GM21619 (cell line): Measurements from ENCODE around the gene UBL4A.

Experiments used
- ATAC-seq: cut with Tn5 transposase; IDR thresholded peaks from one replicate; pipeline ENCODE4 v1.9.1; 2021; ENCODE audit not compliant: unreplicated experiment

The UBL4A gene

DNA sequence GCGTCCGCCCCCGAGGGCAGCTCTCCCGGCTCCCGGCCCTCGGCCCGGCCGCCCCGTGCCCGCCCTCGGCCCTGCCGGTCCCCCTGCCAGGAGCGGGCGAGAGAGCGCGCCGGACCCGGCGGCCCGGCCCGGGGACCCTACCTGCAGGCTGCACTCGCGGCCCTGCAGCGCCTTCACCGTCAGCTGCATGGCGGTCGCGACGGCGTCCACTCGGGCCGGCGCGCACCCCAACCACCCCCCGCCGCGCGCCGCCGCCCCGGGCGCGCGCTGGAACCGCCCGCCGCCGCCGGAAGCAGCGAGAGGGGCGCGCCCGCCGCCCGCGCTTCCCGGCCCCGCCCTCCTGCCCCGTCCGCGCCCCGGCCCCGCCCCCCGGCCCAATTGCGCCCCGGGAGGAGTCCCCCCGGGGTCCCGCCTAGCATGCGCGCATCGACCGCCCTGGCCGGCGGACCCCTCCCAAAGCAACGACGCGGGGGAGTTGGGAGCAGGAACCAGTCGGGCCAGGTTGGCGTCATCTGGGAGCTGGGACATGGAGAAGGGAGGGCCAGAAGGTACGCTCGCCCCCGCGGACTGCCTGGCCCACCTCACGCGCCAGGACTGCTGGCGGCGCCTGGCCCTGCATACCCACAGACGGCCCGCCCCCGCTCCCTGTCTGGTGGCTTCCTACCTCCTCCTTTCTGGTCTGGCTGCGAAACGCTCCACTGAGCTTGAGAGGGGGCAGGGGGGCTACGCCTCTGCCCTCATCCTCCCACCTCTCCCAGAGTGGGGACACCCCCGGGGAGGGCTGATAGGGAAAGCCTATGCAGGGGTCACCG, at the start of gene UBL4A:
Gene UBL4A, minus strand, starts transcription at position 220 of the 812 bp plus-strand sequence. Its CDS starts 31 bp downstream, at position 189.
- ATAC-seq: no peak

DNA sequence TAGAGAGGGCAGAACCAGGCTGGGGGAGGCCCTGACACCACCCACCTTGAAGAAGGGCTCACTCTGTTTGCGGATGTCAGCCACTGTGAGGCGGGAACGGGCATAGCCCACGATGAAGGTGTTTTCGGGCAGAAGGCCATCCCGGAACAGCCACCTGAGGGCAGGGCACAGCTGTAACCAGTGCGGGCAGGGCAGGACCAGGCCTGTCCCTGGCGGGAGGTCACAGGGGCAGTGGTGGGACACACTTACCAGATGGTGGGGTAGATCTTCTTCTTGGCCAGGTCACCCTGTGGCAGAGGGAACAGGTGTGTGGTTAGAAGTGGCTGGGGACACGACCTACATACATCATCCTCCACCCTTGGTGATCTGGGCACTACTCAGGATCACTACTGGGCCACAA, 49.5 kb upstream of the UBL4A start:
- no peak for ATAC-seq

DNA sequence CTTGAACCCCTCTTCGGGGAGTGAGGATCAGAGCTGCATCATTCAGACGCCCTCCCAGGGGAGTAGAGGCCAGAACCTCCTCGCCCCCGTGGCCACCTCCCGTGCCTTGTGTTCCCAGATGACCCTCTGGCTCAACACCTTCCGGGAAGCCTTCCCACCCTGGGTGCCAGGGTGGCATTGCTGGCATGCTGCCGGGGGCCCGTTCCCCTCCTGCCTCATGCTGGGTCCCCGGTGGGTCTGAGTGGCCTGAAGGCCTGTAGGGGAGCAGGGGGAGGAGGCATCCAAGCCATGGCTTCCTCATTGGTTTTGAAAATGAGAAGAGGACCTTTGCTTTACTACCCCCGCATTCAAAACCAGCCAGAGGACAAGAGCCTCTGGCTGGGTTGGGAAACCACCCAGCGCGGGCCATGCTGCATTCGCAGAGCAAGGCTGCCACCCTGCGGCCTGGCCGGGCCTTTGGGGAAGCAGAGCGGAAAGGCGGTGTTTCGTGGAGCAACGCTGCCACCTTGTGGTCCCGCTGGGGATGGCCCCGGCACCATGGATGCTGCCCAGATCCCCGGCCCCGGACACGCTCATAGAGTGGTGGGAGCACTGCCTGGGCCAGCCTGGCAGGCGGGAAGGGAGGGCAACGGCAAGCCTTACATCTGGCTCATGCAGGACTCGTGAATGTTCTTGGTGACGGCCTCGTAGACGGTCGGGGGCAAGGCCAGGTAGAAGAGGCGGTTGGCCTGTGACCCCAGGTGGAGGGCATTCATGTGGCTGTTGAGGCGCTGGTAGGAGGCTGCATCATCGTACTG, 48.3 kb upstream of the UBL4A start:
- ATAC-seq: peak; percentile 66

DNA sequence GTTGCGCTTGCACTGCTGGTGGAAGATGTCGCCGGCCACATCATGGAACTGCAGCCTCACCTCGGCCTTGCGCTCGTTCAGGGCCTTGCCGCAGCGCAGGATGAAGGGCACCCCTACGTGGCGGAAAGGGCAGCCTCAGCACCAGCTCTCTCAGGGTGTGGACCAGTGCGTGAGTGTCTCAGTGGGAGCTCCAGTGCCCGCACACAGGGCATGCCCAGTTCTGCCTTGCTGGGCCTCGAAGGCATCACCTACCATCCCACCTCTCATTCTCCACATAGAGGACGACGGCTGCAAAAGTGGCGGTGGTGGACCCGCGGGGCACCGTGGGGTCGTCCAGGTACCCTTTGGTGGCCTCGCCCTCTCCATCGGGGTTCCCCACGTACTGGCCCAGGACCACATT, 46.3 kb upstream of the UBL4A start:
- ATAC-seq: no peak

DNA sequence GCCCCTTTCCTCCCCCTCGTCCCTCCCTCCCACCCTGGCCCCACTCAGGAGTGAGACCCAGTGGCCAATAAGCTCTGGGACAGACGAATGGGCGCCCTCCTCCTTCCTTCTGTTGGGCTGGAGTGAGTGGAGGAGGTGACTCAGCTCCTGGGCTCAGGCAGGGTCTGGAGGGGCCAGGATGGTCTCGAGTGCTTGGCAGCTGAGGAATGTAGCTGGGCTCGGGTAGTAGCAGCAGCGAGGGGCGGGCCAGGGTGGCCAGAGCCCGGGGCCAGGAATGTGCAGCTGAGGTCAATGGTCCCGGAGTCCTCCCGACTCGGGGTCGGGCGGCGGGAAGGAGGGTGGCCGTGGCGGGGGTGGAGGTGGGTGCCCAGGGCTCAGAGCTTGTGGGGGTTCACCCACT, 45.2 kb upstream of the UBL4A start:
- ATAC-seq: no peak

DNA sequence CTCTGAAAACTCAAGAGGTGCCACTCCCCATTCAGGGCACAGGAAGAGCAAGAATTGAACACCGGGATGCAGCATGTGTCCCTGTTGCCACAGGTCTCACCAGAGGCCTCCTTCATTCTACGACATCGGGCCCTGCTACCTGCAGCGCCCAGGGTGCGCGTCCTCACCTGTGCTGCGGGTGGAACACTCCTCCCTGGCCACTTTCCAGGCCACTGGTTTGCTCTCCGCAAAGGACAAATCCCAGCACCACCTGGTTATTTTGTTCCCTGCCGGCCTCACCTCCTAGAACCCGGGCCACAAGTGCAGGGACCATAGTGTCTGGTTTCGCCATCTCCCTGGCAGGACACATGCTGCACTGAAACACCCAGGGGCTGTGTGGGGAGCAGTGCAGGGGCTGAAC, 43.9 kb upstream of the UBL4A start:
- no peak for ATAC-seq

DNA sequence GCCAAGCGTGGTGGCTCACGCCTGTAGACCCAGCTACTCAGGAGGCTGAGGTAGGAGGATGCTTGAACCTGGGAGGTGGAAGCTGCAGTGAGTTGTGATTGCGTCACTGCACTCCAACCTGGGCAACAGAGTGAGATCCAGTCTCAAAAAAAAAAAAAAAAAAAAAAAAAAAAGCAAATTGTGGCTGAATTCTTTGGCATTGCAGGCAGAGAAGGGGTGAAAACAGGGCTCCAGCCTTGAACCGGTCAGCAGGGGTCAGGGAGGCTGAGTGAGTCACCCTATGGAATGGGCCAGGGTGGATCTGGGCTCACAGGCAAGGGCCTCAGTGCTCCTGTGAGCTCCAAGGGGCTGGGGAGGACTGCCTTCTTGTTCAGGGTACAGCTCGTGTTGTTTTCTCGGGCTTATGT, 42.8 kb upstream of the UBL4A start:
- no peak for ATAC-seq

DNA sequence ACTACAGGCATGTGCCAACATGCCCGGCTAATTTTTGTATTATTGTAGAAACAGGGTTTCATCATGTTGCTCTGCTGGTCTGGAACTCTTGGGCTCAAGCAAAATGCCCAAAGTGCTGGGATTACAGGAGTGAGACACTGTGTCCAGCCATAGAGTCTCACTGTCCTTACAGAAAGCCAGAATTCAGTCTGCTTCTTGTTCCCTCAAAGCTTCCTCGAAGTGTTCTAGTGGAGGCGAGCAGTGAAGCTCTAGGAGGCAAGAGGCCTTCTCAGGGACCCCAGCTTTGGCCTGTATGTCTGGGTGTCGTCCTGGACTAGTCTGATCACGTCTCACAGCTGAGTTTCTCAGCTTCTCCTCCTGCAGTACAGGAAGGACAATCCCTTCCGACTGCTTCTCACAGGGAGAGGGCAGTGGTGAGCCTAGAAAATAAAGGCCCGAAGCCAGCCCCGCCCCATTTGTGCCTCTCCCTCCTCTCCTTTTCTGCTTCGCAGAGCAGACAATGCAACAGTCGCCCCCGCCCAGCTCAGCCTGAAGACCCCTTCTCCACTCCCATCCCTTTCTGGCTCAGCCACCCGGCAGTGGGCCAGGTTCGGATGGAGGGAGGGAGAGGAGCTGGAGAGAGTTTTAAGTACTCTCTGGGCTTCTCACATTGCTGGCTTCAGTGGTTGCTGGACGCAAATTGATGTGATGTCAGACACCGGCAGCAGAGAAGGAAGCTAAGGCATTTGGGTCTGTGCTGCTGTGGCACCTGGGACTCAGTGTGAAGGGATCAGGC, 40.7 kb upstream of the UBL4A start:
- peak; percentile 82 for ATAC-seq

DNA sequence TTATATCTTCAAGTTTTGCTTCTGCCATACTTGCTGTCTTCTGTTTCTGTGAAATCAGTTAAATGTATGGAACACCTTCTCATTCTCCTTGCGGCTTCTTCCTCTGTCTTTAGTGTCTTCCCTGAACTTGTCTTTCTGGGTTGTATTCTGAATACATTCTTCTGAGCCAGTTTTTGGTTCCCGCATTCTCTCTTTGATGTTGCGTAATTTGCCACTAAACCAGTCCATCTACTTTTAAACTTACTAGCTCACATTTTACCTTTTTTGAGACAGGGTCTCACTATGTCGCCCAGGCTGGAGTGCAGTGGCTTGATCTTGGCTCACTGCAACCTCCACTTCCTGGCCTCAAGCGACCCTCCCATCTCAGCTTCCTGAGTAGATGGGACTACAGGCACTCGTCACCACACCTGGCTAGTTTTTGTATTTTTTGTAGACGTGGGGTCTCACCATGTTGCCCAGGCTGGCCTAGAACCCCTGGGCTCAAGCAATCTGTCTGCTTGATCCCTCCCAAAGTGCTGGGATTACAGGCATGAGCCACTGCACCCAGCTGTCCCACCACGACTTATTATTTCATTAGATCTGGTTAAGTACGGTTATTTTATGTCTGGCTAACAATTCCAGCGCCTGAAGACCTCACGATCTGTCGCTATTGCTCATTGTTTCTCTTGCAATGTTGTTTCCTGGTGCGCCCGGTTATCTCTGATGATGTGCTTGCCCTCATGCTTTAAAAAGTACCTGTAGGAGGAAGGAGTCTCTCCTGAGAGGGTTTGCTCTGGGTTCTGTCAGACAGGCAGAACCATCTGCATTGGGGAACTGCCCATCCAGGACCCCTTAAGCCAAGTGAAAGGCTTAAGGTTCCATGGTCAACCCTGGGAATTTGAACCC, 39.4 kb upstream of the UBL4A start:
- no peak for ATAC-seq

DNA sequence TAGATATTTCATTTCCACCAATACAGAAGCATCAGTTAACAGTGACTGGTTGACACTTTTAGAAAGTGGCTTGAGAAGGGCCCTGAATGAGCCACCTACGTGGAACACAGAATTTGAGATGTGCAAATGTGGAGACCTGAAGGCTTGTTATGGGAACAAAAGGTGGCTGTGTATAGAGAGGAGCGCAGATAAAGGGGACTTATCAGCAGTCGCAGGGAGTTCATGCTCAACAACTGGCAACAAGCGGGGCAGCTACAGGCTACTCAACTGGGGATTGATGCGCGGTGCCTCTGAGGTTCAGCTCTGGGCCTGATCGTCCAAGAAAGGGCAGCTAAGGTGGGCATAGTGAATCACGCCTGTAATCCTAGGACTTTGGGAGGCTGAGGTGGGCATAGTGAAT, 33.0 kb upstream of the UBL4A start:
- no peak for ATAC-seq

DNA sequence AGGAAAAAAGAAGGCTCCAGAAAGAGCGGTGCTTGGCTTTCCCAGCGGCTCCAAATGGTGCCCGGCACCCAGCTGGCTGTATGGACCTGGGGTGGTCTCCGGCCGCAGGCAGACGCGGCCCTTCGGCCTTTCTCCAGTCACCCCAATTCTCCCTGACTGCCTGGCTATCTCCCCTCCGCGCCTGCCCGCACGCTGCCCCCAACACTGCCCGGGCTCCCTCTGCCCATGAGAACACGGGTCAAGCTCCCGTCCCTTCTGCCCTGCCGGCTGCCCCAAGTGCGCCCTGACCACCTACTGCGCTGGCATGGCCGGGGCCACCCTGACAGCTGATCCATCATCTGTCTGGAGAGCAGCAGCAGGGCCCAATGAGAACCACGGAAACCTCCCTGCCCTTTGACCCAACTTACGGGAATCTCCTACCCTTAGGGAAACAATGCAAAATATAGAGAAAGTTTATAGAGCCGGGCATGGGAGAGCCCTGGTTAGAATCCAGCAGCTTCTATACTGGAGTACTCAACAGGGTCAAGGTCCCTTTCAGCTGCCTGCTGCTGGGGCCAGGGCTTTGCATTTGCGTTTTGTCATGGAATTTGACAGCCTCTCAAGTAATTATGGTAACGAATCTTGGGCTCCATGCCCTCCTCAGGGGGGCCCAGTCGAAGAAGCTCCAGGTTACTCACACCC, 30.8 kb upstream of the UBL4A start:
- no peak for ATAC-seq

DNA sequence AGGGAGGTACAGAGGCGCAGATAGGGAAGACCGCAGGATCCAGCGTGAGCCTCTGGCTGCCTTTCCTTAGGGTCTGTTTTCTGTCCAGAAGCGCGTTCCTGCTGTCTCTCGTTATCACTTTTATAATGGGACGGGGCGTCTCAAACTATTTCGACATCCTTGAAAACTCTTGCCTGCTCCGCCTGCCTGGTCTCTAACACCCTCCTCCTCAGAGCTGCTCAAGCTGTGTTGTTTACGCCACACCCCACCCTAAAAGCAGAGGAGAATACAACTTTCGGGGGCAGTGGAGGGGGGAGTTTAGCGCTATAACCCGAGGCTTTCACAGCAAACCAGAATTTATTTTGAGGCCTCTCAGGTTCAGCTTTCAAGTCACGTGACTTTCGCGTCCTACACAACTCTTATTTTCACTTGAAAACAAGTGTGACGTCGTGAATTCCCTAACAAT, 30.3 kb upstream of the UBL4A start:
- ATAC-seq: no peak

DNA sequence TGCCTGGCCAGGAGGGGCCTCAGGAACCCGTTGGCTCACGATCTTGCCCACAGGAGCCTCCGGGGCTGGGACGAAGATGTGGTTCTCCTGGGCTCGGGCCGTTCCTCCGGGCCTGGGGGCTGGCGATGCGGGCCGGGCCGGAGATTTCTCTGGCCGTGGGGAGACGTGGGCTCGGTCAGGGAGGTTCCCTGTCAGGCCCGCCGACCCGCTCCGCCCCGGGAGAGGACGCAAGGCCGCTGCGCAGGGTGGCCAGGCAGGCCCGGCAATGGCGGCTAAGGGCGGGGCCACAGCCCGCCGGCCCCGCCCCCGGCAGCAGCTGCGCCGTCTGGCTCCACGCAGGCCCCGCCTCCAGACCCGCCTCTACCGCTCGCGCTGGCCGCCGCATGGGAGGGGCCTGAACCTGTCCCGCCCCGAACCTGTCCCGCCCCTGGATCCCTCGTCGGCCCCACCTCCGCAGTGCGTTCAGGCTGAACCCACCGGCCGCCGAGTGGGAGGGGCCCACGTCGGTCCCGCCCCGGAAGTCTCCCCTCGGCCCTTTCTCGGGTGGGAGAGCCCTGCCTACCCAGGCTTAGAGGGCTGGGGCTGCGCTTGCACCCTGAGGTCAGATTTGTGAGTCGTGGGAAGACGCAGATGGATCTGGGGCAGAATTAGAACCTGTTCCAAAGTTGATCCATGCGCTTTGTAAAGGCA, 29.7 kb upstream of the UBL4A start, which contains the start of gene FAM3A:
Gene FAM3A, minus strand, starts transcription at position 267 of the 690 bp plus-strand sequence. CDS start 460 bp downstream, outside the sequence.
- ATAC-seq: peak; percentile 85

DNA sequence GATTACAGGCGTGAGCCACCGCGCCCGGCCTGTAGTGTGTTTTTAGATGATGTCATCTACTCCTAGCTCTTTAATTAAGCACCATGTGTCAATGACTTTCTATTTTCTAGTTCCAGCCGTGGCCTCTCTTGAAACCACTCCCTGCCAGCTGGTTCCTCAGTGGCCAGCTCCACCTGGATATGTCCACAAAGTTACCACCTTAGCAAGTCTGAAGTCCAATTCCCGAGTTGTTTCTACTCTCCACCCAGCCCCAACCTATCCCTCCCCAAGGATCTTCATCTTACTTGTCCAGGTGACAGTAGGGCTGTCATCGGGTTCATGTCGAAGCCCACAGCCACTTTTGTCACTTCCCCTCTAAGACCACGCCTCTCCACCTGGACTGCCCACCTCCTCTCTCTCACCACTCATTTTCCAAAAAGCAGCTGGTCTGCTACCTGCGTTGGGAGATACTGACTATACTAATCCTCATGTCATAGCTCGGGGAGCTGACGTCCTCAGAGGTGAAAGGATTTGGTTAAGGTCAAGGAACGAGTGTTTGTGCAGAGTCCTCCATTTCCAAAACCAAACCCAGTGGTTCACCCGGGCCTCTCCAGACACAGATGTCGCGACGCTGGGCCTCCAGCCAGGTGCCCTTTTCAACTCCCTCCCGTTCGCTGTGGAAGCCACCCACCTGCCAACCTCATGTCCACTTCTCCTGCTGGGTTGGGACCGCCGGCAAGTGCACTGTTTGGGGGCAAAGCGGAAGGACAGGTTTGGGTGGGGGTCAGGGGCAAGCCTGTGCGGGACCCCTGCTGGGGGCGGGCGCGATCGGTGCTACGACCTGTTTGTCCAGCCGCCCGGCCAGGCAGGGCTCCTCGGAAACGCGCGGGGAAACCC, 28.9 kb upstream of the UBL4A start:
- no peak for ATAC-seq

DNA sequence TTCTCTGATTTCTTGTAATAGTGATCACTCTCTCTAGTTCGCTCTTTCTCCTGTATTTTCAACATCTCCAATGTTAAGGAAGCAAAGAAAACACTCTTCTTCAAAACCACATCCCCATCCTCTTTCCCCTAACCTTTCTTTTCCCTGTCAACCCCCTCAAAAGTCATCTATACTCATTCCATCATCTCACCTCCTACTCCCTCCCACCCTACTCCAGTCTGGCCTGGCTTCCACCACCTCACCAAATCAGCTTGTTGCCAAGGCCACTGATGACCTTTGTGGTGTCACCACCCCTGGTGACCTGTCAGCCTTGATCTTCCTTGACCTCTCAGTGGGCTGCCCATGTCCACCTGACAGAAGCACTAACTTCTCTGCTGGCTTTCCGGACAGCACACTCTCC, 27.3 kb upstream of the UBL4A start:
- ATAC-seq: no peak

DNA sequence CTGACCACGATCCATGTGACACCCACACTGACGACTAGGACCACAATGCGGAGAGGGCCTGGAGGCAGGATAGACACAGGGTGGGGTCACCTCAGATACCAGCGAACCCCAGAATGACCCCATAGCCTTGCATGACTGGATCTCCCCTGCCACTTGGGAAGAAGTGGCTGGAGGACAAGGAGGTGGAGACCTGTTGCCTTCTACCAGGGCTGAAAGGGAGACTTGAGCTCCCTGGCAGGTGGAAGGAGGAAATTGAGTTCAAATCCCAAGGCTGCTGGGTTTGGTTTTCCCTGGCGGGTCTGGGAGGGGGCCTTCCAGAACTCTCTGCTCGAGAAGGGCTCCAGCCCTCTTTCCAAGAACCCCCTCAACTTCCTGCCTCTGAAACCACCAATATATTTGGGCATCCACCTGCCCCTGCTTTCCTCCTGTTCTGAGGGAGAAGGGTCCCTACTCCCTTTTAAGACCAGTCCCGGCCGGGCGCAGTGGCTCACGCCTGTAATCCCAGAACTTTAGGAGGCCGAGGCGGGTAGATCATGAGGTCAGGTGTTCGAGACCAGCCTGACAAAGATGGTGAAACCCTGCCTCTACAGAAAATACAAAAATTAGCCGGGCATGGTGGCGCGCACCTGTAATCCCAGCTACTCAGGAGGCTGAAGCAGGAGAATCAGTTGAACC, 26.6 kb upstream of the UBL4A start:
- no peak for ATAC-seq

DNA sequence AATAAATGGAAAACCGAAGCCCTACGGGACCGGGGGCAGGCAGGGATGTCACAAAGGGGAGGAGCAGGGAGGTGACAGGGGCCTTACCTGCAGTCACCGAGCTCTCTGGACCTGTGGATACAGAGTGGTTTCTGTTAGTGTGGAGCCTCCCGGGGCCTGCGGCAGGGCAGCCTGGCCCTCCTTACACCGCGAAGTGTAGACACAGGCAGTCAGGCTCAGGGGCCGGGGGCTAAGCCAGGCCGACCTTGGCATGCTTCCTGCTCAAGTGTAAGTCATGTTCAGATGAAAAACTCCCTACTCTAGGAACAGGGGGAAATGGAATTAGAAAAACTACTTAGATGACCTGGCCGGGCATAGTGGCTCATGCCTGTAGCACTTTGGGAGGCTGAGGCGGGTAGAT, 25.3 kb upstream of the UBL4A start:
- no peak for ATAC-seq

DNA sequence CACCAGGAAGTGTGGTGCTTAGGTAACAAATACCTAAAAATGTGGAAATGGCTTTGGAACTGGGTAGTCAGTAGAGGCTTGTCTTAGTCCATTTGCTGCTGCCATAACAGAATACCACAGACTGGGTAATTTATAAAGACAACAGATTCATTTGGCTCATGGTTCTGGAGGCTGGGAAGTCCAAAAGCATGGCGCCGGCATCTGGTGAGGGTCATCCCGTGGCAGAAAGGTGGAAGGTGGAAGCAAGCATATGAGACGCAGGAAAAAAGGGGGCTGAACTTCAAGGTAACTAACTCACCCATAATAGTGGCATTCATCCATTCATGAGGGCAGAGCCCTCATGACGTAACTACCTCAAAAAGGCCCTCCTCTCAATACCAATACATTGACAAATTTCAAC, 23.0 kb upstream of the UBL4A start:
- ATAC-seq: no peak
